Urinary bladder (tissue), 4 donors: Measurements from ENCODE around the gene GINS1. TPM values are rescaled to one million over a fixed set of nuclear protein-coding genes. Genes with fewer than 3 reads are reported as not detected.
A peak's percentile ranks its signal among the peaks of the same experiment; 100 is the strongest.
"Not testable (repeated sequence)": the region's sequence is repeated elsewhere in the genome, so short reads cannot be mapped to it uniquely, and the experiment has no call there.

Experiments
- DNase-seq: peaks from one replicate; pipeline ENCODE4 v3.0.0-alpha.2; 2015; ENCODE audit errors: extremely low spot score
- H3K27ac ChIP-seq: one replicate; pipeline ENCODE4 v1.5.1; 2013; ENCODE audit warnings: low read depth, mild to moderate bottlenecking, moderate library complexity
- H3K36me3 ChIP-seq: one replicate; pipeline ENCODE4 v1.6.1; 2013; ENCODE audit warnings: mild to moderate bottlenecking, moderate library complexity; ENCODE audit not compliant: insufficient read depth
- H3K4me1 ChIP-seq: one replicate; pipeline ENCODE4 v1.6.1; 2013; ENCODE audit warnings: mild to moderate bottlenecking, moderate library complexity; ENCODE audit not compliant: insufficient read depth
- H3K4me3 ChIP-seq: one replicate; pipeline ENCODE4 v1.5.1; 2013; ENCODE audit warnings: low read depth, low read length
- WGBS: extraction: QIAGEN DNeasy Blood & Tissue Kit; methylation state at CpG from one replicate; pipeline ENCODE4 v1.1.7; 2013; 5-methylcytosine and 5-hydroxymethylcytosine counted together
- polyA plus RNA-seq: library from polyadenylated mRNA; stranded (reverse); fragments of 200-250 nt; gene quantifications from one replicate; pipeline ENCODE4 v1.2.3, GENCODE V29; 2013
- total RNA-seq: library from RNA; depleted of rRNA; stranded (reverse); fragments of >200 nt; gene quantifications from one replicate; pipeline ENCODE4 v1.2.3, GENCODE V29; 2014
- donor health status: healthy with polysubstance abuse.
- donor health status: healthy.

GINS1 gene
- total and polyA plus RNA-seq, 2 donors: 0.80 to 10.2 TPM

DNA sequence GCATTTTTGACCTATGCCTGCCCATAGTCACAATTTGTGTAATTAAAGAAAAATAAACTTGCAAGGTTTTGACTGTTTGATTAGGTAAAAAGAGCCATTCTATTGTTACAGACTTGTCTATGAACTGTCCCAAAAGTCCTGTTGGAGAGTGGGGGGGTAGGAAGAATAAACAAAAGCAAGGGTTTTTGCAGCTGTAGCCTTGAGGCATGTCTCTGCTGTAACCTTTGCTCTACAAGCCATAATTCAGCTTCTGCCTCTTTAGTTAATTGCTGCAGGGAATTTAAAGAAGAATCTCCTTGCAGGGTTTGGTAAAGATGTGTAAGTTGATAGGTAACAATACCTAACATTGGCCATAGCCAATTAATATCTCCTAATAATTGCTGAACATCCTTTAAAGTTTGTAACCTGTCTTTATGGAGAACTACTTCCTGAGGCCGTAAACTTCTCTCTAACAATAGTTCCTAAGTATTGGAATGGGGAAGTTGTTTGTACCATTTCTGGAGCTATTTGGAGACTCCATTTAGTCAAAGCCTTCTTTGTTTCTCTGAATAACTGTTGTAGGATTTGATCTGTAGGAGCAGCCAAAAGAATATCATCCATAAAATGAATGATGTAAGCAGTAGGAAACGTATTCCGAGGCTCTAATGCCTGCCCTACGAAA is 9.0 kb upstream of the GINS1 start:
- H3K36me3 ChIP-seq: no peaks in the 10 kb centered on the region
- no peak overlapping the region for H3K27ac ChIP-seq
- DNase-seq: no peak
- no peaks in the 10 kb centered on the region for H3K4me1 ChIP-seq
- H3K4me3 ChIP-seq: no peak overlapping the region
- WGBS: 41% methylated on average over 4 of the region's 4 CpGs

- Histone ChIP-seq H3K36me3 (no peaks in the 10 kb centered on the region), H3K4me1 (no peaks in the 10 kb centered on the region), H3K27ac (no peak overlapping the region), H3K4me3 (no peak overlapping the region)
- no peak for DNase-seq
- WGBS: 9% methylated on average over 5 of the region's 5 CpGs
These were observed 8.4 kb upstream of the GINS1 start for GRCh38 chr20:25399037-25399430.

DNA sequence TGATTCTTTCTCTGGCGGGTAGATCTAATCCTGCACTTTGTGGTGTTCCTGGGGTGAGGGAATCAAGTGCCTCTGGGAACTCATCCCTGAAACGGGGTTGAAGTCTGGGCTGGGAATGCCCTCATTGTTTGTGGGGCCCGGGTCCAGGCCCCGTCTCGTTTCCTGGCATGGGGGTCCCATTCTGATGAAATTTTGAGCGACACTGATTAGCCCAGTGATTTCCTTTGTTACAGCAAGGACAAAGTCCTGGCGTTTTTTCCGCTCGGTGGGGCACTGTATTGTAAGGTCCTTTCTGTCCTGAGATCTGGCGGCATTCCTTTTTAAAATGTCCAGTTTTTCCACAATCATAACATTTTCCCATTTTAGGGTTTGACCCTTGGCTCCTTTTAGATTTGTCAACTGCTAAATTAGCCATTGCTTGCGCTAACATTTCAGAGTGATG is 7.2 kb upstream of the GINS1 start:
- not testable (repeated sequence) for H3K36me3 ChIP-seq, H3K4me3 ChIP-seq, H3K27ac ChIP-seq, H3K4me1 ChIP-seq, DNase-seq
- 82% methylated on average over 11 of the region's 11 CpGs for WGBS

- no peak for DNase-seq
- Histone ChIP-seq H3K4me1 (no peaks in the 10 kb centered on the region), H3K36me3 (no peaks in the 10 kb centered on the region), H3K27ac (no peak overlapping the region), H3K4me3 (no peak overlapping the region)
- WGBS: 97% methylated on average over 7 of the region's 7 CpGs
These were observed 4.9 kb upstream of the GINS1 start for GRCh38 chr20:25402583-25402982.

GRCh38 chr20:25408170-25408547 is 686 bp downstream of the GINS1 start:
- no peak overlapping the region for H3K27ac ChIP-seq
- H3K36me3 ChIP-seq: no peaks in the 10 kb centered on the region
- WGBS: 2% methylated on average over 4 of the region's 4 CpGs
- H3K4me1 ChIP-seq: peaks cover 2% of the 10 kb centered on the region
- H3K4me3 ChIP-seq: peak overlapping the region; percentile 56
- no peak for DNase-seq

DNA sequence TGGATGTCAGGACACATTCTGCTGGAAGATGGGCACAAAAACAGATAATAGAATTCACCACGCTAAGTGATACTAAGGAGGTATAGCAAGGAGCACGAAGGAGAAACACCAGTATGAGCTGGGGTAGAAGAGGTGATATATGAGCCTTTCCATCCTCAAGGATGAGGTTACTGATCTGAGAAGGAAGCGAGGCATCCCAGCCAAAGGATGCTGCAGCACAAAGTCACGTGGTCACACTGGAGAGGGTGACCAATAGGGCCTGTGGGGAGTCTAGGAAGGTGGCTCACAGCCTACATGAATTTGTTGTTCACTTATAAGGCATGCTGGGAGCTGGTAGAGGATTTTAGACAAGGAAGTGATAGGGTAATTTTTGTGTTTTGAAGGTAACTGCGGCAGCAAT is 1.4 kb downstream of the GINS1 start:
- no peak overlapping the region for H3K27ac ChIP-seq
- H3K36me3 ChIP-seq: no peaks in the 10 kb centered on the region

DNA sequence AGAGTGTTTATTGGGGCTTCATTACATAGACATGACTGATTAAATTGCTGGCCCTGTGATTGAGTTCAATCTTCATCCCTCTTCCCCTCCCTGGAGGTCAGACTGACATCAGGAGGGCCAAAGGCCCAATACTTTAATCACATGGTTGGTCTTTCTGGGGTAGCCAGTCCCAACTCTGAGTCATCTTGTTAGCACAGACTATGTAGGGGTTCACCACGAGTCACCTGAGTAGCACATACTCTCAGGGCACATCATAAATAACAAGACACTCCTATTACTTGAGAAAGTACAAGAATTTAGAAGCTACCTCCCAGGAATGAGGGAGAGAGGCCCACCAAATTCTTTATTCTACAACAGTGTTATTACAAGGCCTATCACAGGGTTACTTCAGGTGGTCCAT is 11.3 kb downstream of the GINS1 start:
- Histone ChIP-seq H3K36me3 (no peaks in the 10 kb centered on the region), H3K4me3 (no peak overlapping the region), H3K27ac (no peak overlapping the region), H3K4me1 (no peaks in the 10 kb centered on the region)
- 94% methylated on average over 1 of the region's 1 CpG for WGBS
- no peak for DNase-seq

More for the DNA sequence above, 1.4 kb downstream of the GINS1 start:
- 88% methylated on average over 5 of the region's 5 CpGs for WGBS
- no peak overlapping the region for H3K4me3 ChIP-seq
- no peak for DNase-seq
- peaks cover 2% of the 10 kb centered on the region for H3K4me1 ChIP-seq

DNA sequence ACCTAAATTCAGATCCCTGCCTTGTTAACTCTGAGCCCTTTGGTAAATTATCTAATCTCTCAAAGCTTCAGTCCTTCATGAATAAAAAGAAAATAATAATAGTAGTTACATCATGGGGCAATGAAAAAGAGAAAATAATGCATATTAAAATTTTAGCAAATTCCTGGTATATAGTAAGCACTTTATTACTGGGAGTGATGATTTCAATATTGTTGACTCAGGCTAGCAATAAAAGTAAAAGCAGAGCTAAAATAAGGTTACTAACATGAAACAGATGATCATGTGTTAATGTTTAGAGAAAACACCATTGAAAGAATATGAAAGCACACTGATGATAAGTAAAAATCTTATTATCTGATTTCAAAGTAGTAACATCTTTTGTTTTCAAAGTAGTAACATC is 13.6 kb downstream of the GINS1 start:
- no peak overlapping the region for H3K27ac ChIP-seq
- H3K4me3 ChIP-seq: no peak overlapping the region
- H3K36me3 ChIP-seq: no peaks in the 10 kb centered on the region
- no peak for DNase-seq
- no peaks in the 10 kb centered on the region for H3K4me1 ChIP-seq

DNA sequence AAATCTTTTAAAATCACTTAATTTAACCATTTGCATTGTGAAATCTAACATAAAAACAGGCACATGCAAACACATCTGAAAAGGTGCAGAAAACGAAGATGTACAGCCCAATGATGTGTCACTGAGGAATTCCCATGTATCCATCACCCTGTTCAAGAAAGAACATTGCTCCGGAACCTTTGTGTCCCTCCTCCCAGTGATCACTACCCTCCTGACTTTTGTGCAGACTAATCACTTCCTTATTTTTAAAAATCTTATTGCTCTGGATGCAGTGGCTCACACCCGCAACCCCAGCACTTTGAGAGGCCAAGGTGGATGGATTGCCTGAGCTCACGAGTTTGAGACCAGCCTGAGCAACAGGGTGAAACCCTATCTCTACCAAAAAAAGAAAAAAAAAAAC is 14.6 kb downstream of the GINS1 start:
- 86% methylated on average over 4 of the region's 4 CpGs for WGBS

DNA sequence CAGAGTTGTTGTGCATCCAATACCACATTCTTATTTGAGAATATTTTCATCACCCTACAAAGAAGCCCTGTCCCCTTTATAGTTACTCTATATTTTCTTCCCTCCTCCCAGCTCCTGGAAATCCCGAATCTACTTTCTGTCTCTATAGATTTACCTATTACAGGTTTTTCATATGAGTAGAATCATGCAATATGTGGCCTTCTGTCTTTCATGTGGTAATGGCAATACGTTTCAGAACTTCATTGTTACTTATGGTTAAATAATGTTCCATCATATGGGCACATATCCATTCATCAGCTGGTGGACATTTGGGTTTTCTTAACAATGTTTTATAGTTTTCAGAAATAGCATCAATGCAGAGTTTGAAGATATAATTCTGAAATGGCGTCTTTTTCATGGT is 17.1 kb downstream of the GINS1 start:
- WGBS: 95% methylated on average over 3 of the region's 3 CpGs
- no peaks in the 10 kb centered on the region for H3K36me3 ChIP-seq

More for the DNA sequence above, 14.6 kb downstream of the GINS1 start:
- Histone ChIP-seq H3K4me3 (no peak overlapping the region), H3K36me3 (no peaks in the 10 kb centered on the region), H3K27ac (no peak overlapping the region), H3K4me1 (no peaks in the 10 kb centered on the region)
- DNase-seq: no peak

DNA sequence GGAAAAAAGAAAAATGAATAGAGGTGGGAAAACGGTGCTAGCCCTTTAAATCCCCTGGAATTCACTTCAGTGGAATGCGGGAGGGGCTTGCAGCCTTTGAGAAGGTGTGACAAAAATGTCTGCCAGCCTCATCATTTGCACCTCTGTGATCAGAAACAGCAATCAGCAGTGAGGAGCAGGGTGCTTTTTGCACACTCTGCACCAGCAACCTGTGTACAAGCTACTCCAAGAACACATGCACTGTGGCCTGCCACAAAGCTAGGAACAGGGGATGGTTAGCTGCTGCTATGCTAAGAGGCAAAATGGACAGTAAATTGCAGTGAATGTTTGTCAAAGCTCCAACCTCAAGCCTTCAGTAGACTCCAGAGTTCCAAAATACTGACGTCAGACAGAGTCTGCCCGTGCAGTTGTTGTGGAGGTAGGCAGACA is 29.7 kb downstream of the GINS1 start:
- no peak for DNase-seq
- no peaks in the 10 kb centered on the region for H3K4me1 ChIP-seq
- WGBS: 42% methylated on average over 4 of the region's 4 CpGs
- H3K27ac ChIP-seq: no peak overlapping the region
- no peak overlapping the region for H3K4me3 ChIP-seq
- H3K36me3 ChIP-seq: no peaks in the 10 kb centered on the region

More for the DNA sequence above, 17.1 kb downstream of the GINS1 start:
- no peak for DNase-seq
- Histone ChIP-seq H3K4me1 (no peaks in the 10 kb centered on the region), H3K27ac (no peak overlapping the region), H3K4me3 (no peak overlapping the region)

GRCh38 chr20:25439328-25439727 is 31.9 kb downstream of the GINS1 start:
- no peak for DNase-seq
- Histone ChIP-seq H3K27ac (no peak overlapping the region), H3K4me1 (no peaks in the 10 kb centered on the region), H3K4me3 (no peak overlapping the region), H3K36me3 (no peaks in the 10 kb centered on the region)
- WGBS: 85% methylated on average over 3 of the region's 3 CpGs

- DNase-seq: no peak
- Histone ChIP-seq H3K4me3 (no peak overlapping the region), H3K36me3 (no peaks in the 10 kb centered on the region), H3K4me1 (no peaks in the 10 kb centered on the region), H3K27ac (no peak overlapping the region)
- 97% methylated on average over 4 of the region's 4 CpGs for WGBS
These were observed 37.1 kb downstream of the GINS1 start for GRCh38 chr20:25444556-25444955.

- DNase-seq: no peak
- no peak overlapping the region for H3K27ac ChIP-seq
- WGBS: 95% methylated on average over 6 of the region's 6 CpGs
- H3K4me3 ChIP-seq: no peak overlapping the region
- no peaks in the 10 kb centered on the region for H3K36me3 ChIP-seq
- no peaks in the 10 kb centered on the region for H3K4me1 ChIP-seq
These were observed 40.2 kb downstream of the GINS1 start for GRCh38 chr20:25447671-25448070.

DNA sequence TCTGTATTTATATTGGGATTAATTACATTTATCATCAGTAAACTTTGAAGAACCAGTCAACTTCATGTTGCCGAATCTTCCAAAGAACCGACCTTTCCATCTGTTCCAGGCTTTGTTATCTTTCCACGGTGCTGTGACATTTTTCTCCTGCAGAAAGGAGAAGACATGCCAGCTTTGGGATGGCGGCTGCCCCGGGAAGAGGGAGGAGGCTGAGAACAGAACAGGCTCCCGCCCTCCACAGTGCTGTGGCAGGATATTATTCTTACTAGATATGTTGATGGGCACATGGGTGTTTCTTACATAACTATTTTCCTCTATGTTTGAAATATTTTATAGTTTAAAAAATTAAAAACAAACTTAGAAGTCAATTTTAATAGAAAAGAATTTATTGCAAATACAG is 44.9 kb downstream of the GINS1 start:
- no peaks in the 10 kb centered on the region for H3K36me3 ChIP-seq
- WGBS: 68% methylated on average over 6 of the region's 6 CpGs
- H3K27ac ChIP-seq: no peak overlapping the region
- no peak for DNase-seq
- no peak overlapping the region for H3K4me3 ChIP-seq
- H3K4me1 ChIP-seq: no peaks in the 10 kb centered on the region
